BJ (cell line): ENCODE measurements around the gene RBM25. TPM values are rescaled to one million over a fixed set of nuclear protein-coding genes. Genes with fewer than 3 reads are reported as not detected.

Experiments
- CTCF ChIA-PET: fragments of 350-600 bp; formaldehyde crosslinking; extraction: SDS; loops from one replicate; lab custom pipeline; 2021; ENCODE audit warnings: antibody characterized with exemption, inconsistent platforms; lab: Yijun Ruan, JAX
- POLR2A ChIA-PET: fragments of 300-600 bp; sonication (Branson Sonifier 250); formaldehyde crosslinking; extraction: SDS; loops from one replicate; lab custom pipeline; 2021; ENCODE audit warnings: antibody characterized with exemption; lab: Charles Lee
- DNase-seq: peaks from one replicate; pipeline ENCODE4 v3.0.0-alpha.2; 2011; ENCODE audit warnings: low read depth
- H3K27me3 ChIP-seq: 2 replicates; pipeline ENCODE4 v1.6.0; 2011; ENCODE audit warnings: low read length; ENCODE audit not compliant: control insufficient read depth, insufficient read depth
- H3K36me3 ChIP-seq: 2 replicates; pipeline ENCODE4 v1.5.1; 2011; ENCODE audit warnings: low read length; ENCODE audit not compliant: control insufficient read depth, insufficient read depth
- H3K4me3 ChIP-seq: 2 replicates; pipeline ENCODE4 v1.5.1; 2011; ENCODE audit warnings: low read depth, mild to moderate bottlenecking, control low read depth, low read length
- CTCF ChIP-seq: IDR thresholded peaks from 2 replicates; pipeline ENCODE4 v1.5.1; 2011; ENCODE audit warnings: low read depth, mild to moderate bottlenecking, control low read depth, inconsistent platforms, low read length, moderate library complexity; ENCODE audit not compliant: insufficient read depth
- polyA plus RNA-seq: library from polyadenylated mRNA; depleted of rRNA; stranded (reverse); fragments of >200 nt; gene quantifications from 2 replicates; pipeline ENCODE4 v1.2.3, GENCODE V29; 2011; rRNA removed
- small RNA-seq: library from RNA; depleted of rRNA; stranded (forward); fragments of <200 nt; gene quantifications from one replicate; pipeline ENCODE3, GENCODE V24; 2012; ENCODE audit warnings: low replicate concordance, low read depth; ENCODE audit not compliant: insufficient read length

Gene RBM25
- polyA plus RNA-seq, 1 experiment, result 21.9 TPM

GRCh38 chr14:73173092-73173735 is 114.9 kb downstream of the RBM25 start:
- Histone ChIP-seq H3K27me3 (no peaks in the 10 kb centered on the region), H3K36me3 (peaks cover 17% of the 10 kb centered on the region), H3K4me3 (no peak overlapping the region)
- CTCF ChIA-PET, result interaction anchor here (0.6 to 2.4 kb wide), 16 partner anchors 9 to 365 kb away, joined by 3 to 29 read pairs (median 4); partner anchors contain the start of gene NUMB
- TF ChIP-seq CTCF, result peak; percentile 55
- no peak for DNase-seq
- POLR2A ChIA-PET, result no interaction called here

Small RNA genes within 50 kb of the gene (small RNA-seq; reads per million reads assigned to genes)
- gene RN7SL586P, result not detected

Other genes with a start within 250 kb of the RBM25 start
- 3.6 and 4.3 TPM in 2 replicates for gene DPF3, start 164.4 kb upstream of the RBM25 start, polyA plus RNA-seq
- gene DCAF4, start 132.1 kb upstream of the RBM25 start, polyA plus RNA-seq, result 22.9 and 29.2 TPM in 2 replicates
- 26.6 and 31.6 TPM in 2 replicates for gene ZFYVE1, start 31.4 kb upstream of the RBM25 start, polyA plus RNA-seq
- gene PSEN1, start 78.0 kb downstream of the RBM25 start, polyA plus RNA-seq, result 15.8 and 23.0 TPM in 2 replicates
- gene PAPLN, start 179.0 kb downstream of the RBM25 start, polyA plus RNA-seq, result 1.0 and 1.1 TPM in 2 replicates